RWPE1 (cell line): ENCODE measurements around the gene KSR1.
"Not testable (repeated sequence)": the region's sequence is repeated elsewhere in the genome, so short reads cannot be mapped to it uniquely, and the experiment has no call there.

Experiments
- CTCF ChIA-PET: fragments of 350-600 bp; sonication (Branson Sonifier 250); formaldehyde crosslinking; extraction: SDS; loops from one replicate; lab custom pipeline; 2021; lab: Yijun Ruan, JAX
- POLR2A ChIA-PET: fragments of 400-600 bp; formaldehyde crosslinking; extraction: SDS; loops from one replicate; lab custom pipeline; 2020; ENCODE audit warnings: antibody characterized with exemption; ENCODE audit not compliant: low non-redundant PET; lab: Yijun Ruan, JAX
- DNase-seq: peaks from one replicate; pipeline ENCODE4 v3.0.0; 2012; ENCODE audit warnings: low spot score
- H3K27ac ChIP-seq: fragments of 450-650 bp; 2 replicates; pipeline ENCODE4 v1.5.1; 2017
- CTCF ChIP-seq: fragments of 450-650 bp; conservative IDR thresholded peaks from 2 replicates; pipeline ENCODE4 v1.5.1; 2017; ENCODE audit warnings: low read depth, mild to moderate bottlenecking

Gene KSR1

GRCh38 chr17:27654654-27655524 lies 198.6 kb downstream of the KSR1 start:
- POLR2A ChIA-PET = no interaction called here
- CTCF ChIA-PET = interaction anchor here (0.6 to 3.3 kb wide), 23 partner anchors 9 to 680 kb away, joined by 3 to 36 read pairs (median 4); partner anchors contain the start of gene IFT20
- TF ChIP-seq CTCF = peak; percentile 87
- H3K27ac ChIP-seq = no peak overlapping the region
- peak; percentile 75 for DNase-seq

GRCh38 chr17:27655525-27656111 lies 199.4 kb downstream of the KSR1 start:
- POLR2A ChIA-PET = not testable (repeated sequence)

GRCh38 chr17:27656620-27657019 lies 200.4 kb downstream of the KSR1 start:
- CTCF ChIA-PET = interaction anchor here (2.4 kb wide), 1 partner anchor 100 kb away, joined by 11 read pairs; no protein-coding TSS in a partner anchor
- DNase-seq, POLR2A ChIA-PET, H3K27ac ChIP-seq: not testable (repeated sequence)

More at GRCh38 chr17:27655525-27656111, 199.4 kb downstream of the KSR1 start:
- CTCF ChIA-PET = interaction anchor here (0.7 to 3.3 kb wide), 6 partner anchors 10 to 224 kb away, joined by 3 to 36 read pairs (median 7); no protein-coding TSS in a partner anchor
- not testable (repeated sequence) for DNase-seq, H3K27ac ChIP-seq

- POLR2A ChIA-PET = no interaction called here
- no peak for DNase-seq
- no peak for TF ChIP-seq CTCF
- CTCF ChIA-PET = interaction anchor here (2.4 kb wide), 1 partner anchor 99 kb away, joined by 11 read pairs; no protein-coding TSS in a partner anchor
- H3K27ac ChIP-seq = no peak overlapping the region
Measured at GRCh38 chr17:27657620-27658019, 201.4 kb downstream of the KSR1 start.

GRCh38 chr17:27659683-27660082 lies 203.4 kb downstream of the KSR1 start:
- CTCF ChIA-PET = no interaction called here
- TF ChIP-seq CTCF = no peak
- no peak overlapping the region for H3K27ac ChIP-seq
- POLR2A ChIA-PET = no interaction called here
- no peak for DNase-seq

- no peak overlapping the region for H3K27ac ChIP-seq
- no peak for DNase-seq
- no peak for TF ChIP-seq CTCF
- CTCF ChIA-PET = interaction anchor here (0.5 kb wide), 1 partner anchor 226 kb away, joined by 3 read pairs; no protein-coding TSS in a partner anchor
- POLR2A ChIA-PET = no interaction called here
Measured at GRCh38 chr17:27660436-27660835, 204.2 kb downstream of the KSR1 start.

- no peak overlapping the region for H3K27ac ChIP-seq
- no peak for TF ChIP-seq CTCF
- CTCF ChIA-PET = interaction anchor here (0.6 to 0.8 kb wide), 3 partner anchors 9 to 12 kb away, joined by 3 to 5 read pairs (median 3); no protein-coding TSS in a partner anchor
- POLR2A ChIA-PET = no interaction called here
- DNase-seq = no peak
Measured at GRCh38 chr17:27663936-27664605, 207.8 kb downstream of the KSR1 start.
